ENCODE results near the gene PSMA5.
A peak's percentile ranks its signal among the peaks of the same experiment; 100 is the strongest.

Gene PSMA5

GRCh38 chr1:109388884-109389637 lies 37.2 kb downstream of the PSMA5 start:
- Histone ChIP-seq H3K36me3 (replicated peaks) (no peaks in the 10 kb centered on the region), H3K27me3 (replicated peaks) (no peaks in the 10 kb centered on the region), H3K4me3 (ENCODE audit: low read depth, low read length) (no peak overlapping the region), H3K27ac (no peak overlapping the region)
- DNase-seq = no peak
- no peak for TF ChIP-seq CTCF (IDR thresholded peaks at IDR 0.05; ENCODE audit: low read depth, low read length, missing control alignments)
- in situ Hi-C loops (cut with HindIII; ENCODE audit: low pct_ligation_motif_present, low sequenced_read_pairs) = no loop called here

GRCh38 chr1:109388208-109388711 lies 38.0 kb downstream of the PSMA5 start:
- no peaks in the 10 kb centered on the region for H3K27me3 ChIP-seq (replicated peaks)
- H3K27ac ChIP-seq = no peak overlapping the region
- H3K4me3 ChIP-seq (ENCODE audit: low read depth, low read length) = no peak overlapping the region
- in situ Hi-C loops (cut with HindIII; ENCODE audit: low pct_ligation_motif_present, low sequenced_read_pairs) = no loop called here
- no peaks in the 10 kb centered on the region for H3K36me3 ChIP-seq (replicated peaks)
- DNase-seq = no peak
- no peak for TF ChIP-seq CTCF (IDR thresholded peaks at IDR 0.05; ENCODE audit: low read depth, low read length, missing control alignments)

GRCh38 chr1:109386054-109386717 lies 40.1 kb downstream of the PSMA5 start:
- H3K27ac ChIP-seq = no peak overlapping the region
- no peaks in the 10 kb centered on the region for H3K27me3 ChIP-seq (replicated peaks)
- no peak for TF ChIP-seq CTCF (IDR thresholded peaks at IDR 0.05; ENCODE audit: low read depth, low read length, missing control alignments)
- no peaks in the 10 kb centered on the region for H3K36me3 ChIP-seq (replicated peaks)
- no peak overlapping the region for H3K4me3 ChIP-seq (ENCODE audit: low read depth, low read length)
- in situ Hi-C loops (cut with HindIII; ENCODE audit: low pct_ligation_motif_present, low sequenced_read_pairs) = no loop called here
- no peak for DNase-seq

- Histone ChIP-seq H3K27ac (no peak overlapping the region), H3K27me3 (replicated peaks) (no peaks in the 10 kb centered on the region), H3K36me3 (replicated peaks) (no peaks in the 10 kb centered on the region), H3K4me3 (ENCODE audit: low read depth, low read length) (no peak overlapping the region)
- TF ChIP-seq CTCF (IDR thresholded peaks at IDR 0.05; ENCODE audit: low read depth, low read length, missing control alignments) = no peak
- in situ Hi-C loops (cut with HindIII; ENCODE audit: low pct_ligation_motif_present, low sequenced_read_pairs) = no loop called here
- no peak for DNase-seq
Observed at GRCh38 chr1:109385417-109385816, 40.8 kb downstream of the PSMA5 start.

- TF ChIP-seq CTCF (IDR thresholded peaks at IDR 0.05; ENCODE audit: low read depth, low read length, missing control alignments) = no peak
- H3K27ac ChIP-seq = peak overlapping the region; percentile 47
- DNase-seq = no peak
- no peaks in the 10 kb centered on the region for H3K27me3 ChIP-seq (replicated peaks)
- in situ Hi-C loops (cut with HindIII; ENCODE audit: low pct_ligation_motif_present, low sequenced_read_pairs) = no loop called here
- no peak overlapping the region for H3K4me3 ChIP-seq (ENCODE audit: low read depth, low read length)
- no peaks in the 10 kb centered on the region for H3K36me3 ChIP-seq (replicated peaks)
Observed at GRCh38 chr1:109383854-109384253, 42.4 kb downstream of the PSMA5 start.

All from brain microvascular endothelial cell (primary cell).